ENCODE results near the gene REXO5. TPM values are rescaled to one million over a fixed set of nuclear protein-coding genes. Genes with fewer than 3 reads are reported as not detected.

The REXO5 gene
- total and polyA plus RNA-seq, 2 of the 13 experiments (the other 11 are each of a cell fraction or from before 2014, with no cell fraction given): 5.9 to 13.1 TPM

- Histone ChIP-seq H3K36me3 (replicated peaks in 1 of 2; ENCODE audit: control insufficient read depth in 1 of 2, insufficient read depth in 2 of 2, low read length in 2 of 2) (peaks cover 10 to 30% of the 10 kb centered on the region in 2 experiments), H3K79me2 (ENCODE audit: insufficient read depth, low read length) (no peaks in the 10 kb centered on the region), H3K4me1 (ENCODE audit: insufficient read depth, low read length) (peaks cover 12% of the 10 kb centered on the region), H3K27ac (ENCODE audit: extremely low read length, insufficient read depth, low read length) (no peak overlapping the region), H3K4me2 (ENCODE audit: low read depth, low read length) (no peak overlapping the region), H3K9ac (ENCODE audit: insufficient read depth, low read depth, low read length) (no peak overlapping the region), H3K9me3 (ENCODE audit: low read length) (no peaks in the 10 kb centered on the region), H4K20me1 (ENCODE audit: insufficient read depth, low read length) (no peaks in the 10 kb centered on the region), H3K4me3 (replicated peaks in 1 of 3; ENCODE audit: insufficient read depth in 1 of 3, low read depth in 2 of 3, low read length in 3 of 3) (no peak overlapping the region), H2AFZ (ENCODE audit: low read length) (no peak overlapping the region), H3K27me3 (ENCODE audit: control insufficient read depth in 1 of 2, insufficient read depth in 2 of 2, low read length in 2 of 2) (no peaks in the 10 kb centered on the region)
- TF ChIP-seq CBX2 (IDR thresholded peaks at IDR 0.05; ENCODE audit: low read depth, low read length) (no peak), CBX2 (CRISPR knock-in tag; IDR thresholded peaks at IDR 0.05; ENCODE audit: low read depth) (no peak), RERE (CRISPR knock-in tag; IDR thresholded peaks at IDR 0.05; ENCODE audit: low read depth) (no peak), FOXM1 (CRISPR knock-in tag; IDR thresholded peaks at IDR 0.05) (no peak), SIN3B (IDR thresholded peaks at IDR 0.05; ENCODE audit: low read length) (no peak), ATRX (CRISPR knock-in tag; IDR thresholded peaks at IDR 0.05; ENCODE audit: borderline replicate concordance) (no peak), ZNF251 (CRISPR knock-in tag; IDR thresholded peaks at IDR 0.05) (no peak), NFKBIZ (CRISPR knock-in tag; IDR thresholded peaks at IDR 0.05) (no peak), ZSCAN5A (CRISPR knock-in tag; IDR thresholded peaks at IDR 0.05; ENCODE audit: borderline replicate concordance) (no peak)
- BruUV-seq (replicated peaks): no TSS peak
- POLR2A ChIA-PET: no interaction called here
- CTCF ChIA-PET (ENCODE audit: low intra/inter-chr PET ratio, low total read pairs): no interaction called here
- no peak for ATAC-seq
- FAIRE-seq: no peak
- intact Hi-C loops (cut with micrococcal nuclease; ENCODE audit: unreplicated experiment) (no loop called here), in situ Hi-C loops (cut with HindIII; ENCODE audit: extremely low pct_ligation_motif_present, low pct_unique_long_range_greater_than_20kb) (no loop called here)
- WGBS (ENCODE audit: low lambda C conversion rate): 52% methylated on average over 2 of the region's 2 CpGs
- DNase-seq (ENCODE audit: low spot score): no peak
Observed at GRCh38 chr16:20847550-20847949, 41.2 kb downstream of the REXO5 start.

Data from HepG2 (cell line).